ENCODE results near the gene TINAGL1.
A peak's percentile ranks its signal among the peaks of the same experiment; 100 is the strongest.

The TINAGL1 gene

GRCh38 chr1:31576201-31576669 lies at the start of gene TINAGL1:
TINAGL1 (plus strand) TSS chr1:31576515; CDS start chr1:31577149, 634 bp downstream.
- peak; percentile 94 for DNase-seq

- no peak for DNase-seq
Observed at GRCh38 chr1:31529999-31530684, 46.2 kb upstream of the TINAGL1 start.

- DNase-seq = peak; percentile 92
Observed at GRCh38 chr1:31531177-31531999, 44.9 kb upstream of the TINAGL1 start.

- DNase-seq = no peak
Observed at GRCh38 chr1:31532173-31532572, 44.1 kb upstream of the TINAGL1 start.

GRCh38 chr1:31535561-31535960 lies 40.8 kb upstream of the TINAGL1 start:
- no peak for DNase-seq

- DNase-seq = no peak
Observed at GRCh38 chr1:31539329-31539728, 37.0 kb upstream of the TINAGL1 start.

GRCh38 chr1:31541194-31541593 lies 35.1 kb upstream of the TINAGL1 start:
- no peak for DNase-seq

GRCh38 chr1:31545927-31546540 lies 30.3 kb upstream of the TINAGL1 start:
- DNase-seq = no peak

- DNase-seq = peak; percentile 78
Observed at GRCh38 chr1:31548534-31548906, 27.8 kb upstream of the TINAGL1 start.

- peak; percentile 96 for DNase-seq
Observed at GRCh38 chr1:31548907-31549808, 27.2 kb upstream of the TINAGL1 start.

GRCh38 chr1:31549809-31550620 lies 26.3 kb upstream of the TINAGL1 start:
- DNase-seq = no peak

- no peak for DNase-seq
Observed at GRCh38 chr1:31551208-31551607, 25.1 kb upstream of the TINAGL1 start.

GRCh38 chr1:31552489-31552888 lies 23.8 kb upstream of the TINAGL1 start:
- DNase-seq = peak; percentile 43

- DNase-seq = peak; percentile 12
Observed at GRCh38 chr1:31556481-31557006, 19.8 kb upstream of the TINAGL1 start.

GRCh38 chr1:31559715-31560114 lies 16.6 kb upstream of the TINAGL1 start:
- DNase-seq = no peak

- no peak for DNase-seq
Observed at GRCh38 chr1:31560394-31560793, 15.9 kb upstream of the TINAGL1 start.

- DNase-seq = peak; percentile 97
Observed at GRCh38 chr1:31562707-31563360, 13.5 kb upstream of the TINAGL1 start.

- peak; percentile 32 for DNase-seq
Observed at GRCh38 chr1:31564606-31564989, 11.7 kb upstream of the TINAGL1 start.

GRCh38 chr1:31567956-31568570 lies 8.3 kb upstream of the TINAGL1 start:
- DNase-seq = peak; percentile 27

GRCh38 chr1:31568895-31569595 lies 7.3 kb upstream of the TINAGL1 start:
- peak; percentile 48 for DNase-seq
